SU-DHL-6 (cell line): ENCODE data around the gene SSNA1.

ENCODE experiments used
- H2AFZ ChIP-seq: fragments of 200-600 bp; sonication (generic); 2 replicates; pipeline ENCODE4 v1.6.1; 2014; ENCODE audit warnings: low read depth, mild to moderate bottlenecking, moderate library complexity, mixed read lengths, antibody characterized with exemption, low read length; ENCODE audit not compliant: severe bottlenecking
- H3F3A ChIP-seq: fragments of 200-600 bp; shearing (Covaris generic); 2 replicates; pipeline ENCODE4 v1.6.0; 2016; ENCODE audit warnings: antibody characterized with exemption, mild to moderate bottlenecking; ENCODE audit not compliant: insufficient read depth
- H3K27ac ChIP-seq: fragments of 200-600 bp; sonication (generic); 2 replicates; pipeline ENCODE4 v1.5.1; 2016; ENCODE audit warnings: low read depth, mild to moderate bottlenecking, low read length, moderate library complexity, mixed read lengths
- H3K27me3 ChIP-seq: fragments of 200-600 bp; sonication (generic), shearing (Covaris generic); 2 replicates; pipeline ENCODE4 v1.6.0; 2014; ENCODE audit warnings: mild to moderate bottlenecking, low read length
- H3K36me3 ChIP-seq: fragments of 200-600 bp; sonication (generic); 2 replicates; pipeline ENCODE4 v1.6.1; 2014; ENCODE audit warnings: mild to moderate bottlenecking, low read length, mixed read lengths
- H3K4me2 ChIP-seq: fragments of 300-600, 200-600 bp; shearing (Covaris generic), sonication (generic); 2 replicates; pipeline ENCODE4 v1.6.0; 2014; ENCODE audit warnings: low read length, low read depth, mild to moderate bottlenecking; ENCODE audit not compliant: poor library complexity, severe bottlenecking
- H3K4me3 ChIP-seq: fragments of 200-600 bp; sonication (generic); 2 replicates; pipeline ENCODE4 v1.5.1; 2014; ENCODE audit warnings: antibody characterized with exemption, low read length, mild to moderate bottlenecking, mixed read lengths; ENCODE audit not compliant: insufficient read depth, poor library complexity, severe bottlenecking
- H3K79me2 ChIP-seq: fragments of 200-600 bp; sonication (generic); 2 replicates; pipeline ENCODE4 v1.6.1; 2014; ENCODE audit warnings: mild to moderate bottlenecking, low read length, moderate library complexity; ENCODE audit not compliant: insufficient read depth
- H3K9ac ChIP-seq: fragments of 200-600 bp; sonication (generic); 2 replicates; pipeline ENCODE4 v1.7.0; 2014; ENCODE audit warnings: mild to moderate bottlenecking, low read length
- H3K9me2 ChIP-seq: fragments of 200-600 bp; sonication (generic); replicated peaks from 2 replicates; pipeline ENCODE4 v1.6.1; 2014; ENCODE audit warnings: low read length; ENCODE audit not compliant: insufficient read depth
- H3K9me3 ChIP-seq: fragments of 200-600 bp; sonication (generic); 2 replicates; pipeline ENCODE4 v1.6.1; 2014; ENCODE audit warnings: low read length, mixed read lengths; ENCODE audit not compliant: insufficient read depth
- H4K20me1 ChIP-seq: fragments of 200-600 bp; sonication (generic); 2 replicates; pipeline ENCODE4 v1.6.1; 2014; ENCODE audit warnings: low read depth, mild to moderate bottlenecking, antibody characterized with exemption, low read length, moderate library complexity, mixed read lengths
- EZH2phosphoT487 ChIP-seq: fragments of 200-600 bp; sonication (generic), shearing (Covaris generic); conservative IDR thresholded peaks from 2 replicates; pipeline ENCODE4 v1.6.1; 2018; ENCODE audit warnings: mild to moderate bottlenecking, antibody characterized with exemption, low read length, moderate library complexity, mixed read lengths
- TF ChIP-seq, protein P1 (sequence below): fragments of 200-600 bp; sonication (generic); IDR thresholded peaks from one replicate; pipeline ENCODE4 v1.5.1; 2017; ENCODE audit warnings: antibody characterized with exemption, mild to moderate bottlenecking, low read length, moderate library complexity; ENCODE audit not compliant: insufficient read depth, poor library complexity, severe bottlenecking

The SSNA1 gene

DNA sequence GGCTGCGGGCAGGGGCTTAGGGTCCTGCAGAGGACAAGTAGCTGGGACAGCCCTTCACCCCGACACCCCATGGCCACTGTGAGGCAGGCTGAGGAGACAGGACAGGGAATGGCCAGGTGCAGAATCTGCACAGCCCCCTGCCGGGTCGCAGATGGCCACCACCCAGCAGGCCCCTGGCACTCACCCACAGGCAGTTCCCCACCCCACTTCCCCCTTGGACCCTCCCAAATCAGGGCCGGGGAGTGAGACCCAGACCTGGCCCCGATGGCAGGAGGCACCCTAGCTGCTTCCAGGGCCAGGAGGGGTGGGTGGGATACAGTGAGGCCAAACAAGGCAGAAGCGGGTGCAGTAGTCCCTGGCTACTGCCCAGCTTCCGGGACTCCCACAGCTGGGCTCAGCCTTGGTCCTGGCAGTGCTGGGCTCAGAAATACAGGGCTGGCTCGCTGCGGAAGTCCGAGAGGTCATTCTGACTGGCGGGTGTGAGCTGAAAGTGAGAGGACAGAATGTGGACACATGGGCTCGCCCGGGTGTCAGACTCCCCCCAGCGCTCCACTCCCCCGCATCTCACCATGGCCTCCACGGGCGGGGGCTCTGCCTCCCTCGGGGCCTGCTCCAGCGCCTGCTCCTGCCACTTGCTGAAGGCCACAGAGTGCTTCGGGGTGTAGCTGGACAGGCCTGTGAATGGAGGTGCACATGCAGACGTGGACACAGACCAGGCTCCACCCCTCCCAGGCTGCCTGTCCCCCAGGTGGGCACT is 3.4 kb downstream of the SSNA1 start:
- H4K20me1 ChIP-seq = no peaks in the 10 kb centered on the region
- no peak overlapping the region for H3K4me2 ChIP-seq
- H3K27ac ChIP-seq = no peak overlapping the region
- no peaks in the 10 kb centered on the region for H3F3A ChIP-seq
- H3K4me3 ChIP-seq = no peak overlapping the region
- H3K79me2 ChIP-seq = peaks cover 20% of the 10 kb centered on the region
- H3K36me3 ChIP-seq = no peaks in the 10 kb centered on the region
- no peaks in the 10 kb centered on the region for H3K9me2 ChIP-seq
- no peaks in the 10 kb centered on the region for H3K27me3 ChIP-seq
- H3K9ac ChIP-seq = no peak overlapping the region
- TF ChIP-seq, protein P1, sequence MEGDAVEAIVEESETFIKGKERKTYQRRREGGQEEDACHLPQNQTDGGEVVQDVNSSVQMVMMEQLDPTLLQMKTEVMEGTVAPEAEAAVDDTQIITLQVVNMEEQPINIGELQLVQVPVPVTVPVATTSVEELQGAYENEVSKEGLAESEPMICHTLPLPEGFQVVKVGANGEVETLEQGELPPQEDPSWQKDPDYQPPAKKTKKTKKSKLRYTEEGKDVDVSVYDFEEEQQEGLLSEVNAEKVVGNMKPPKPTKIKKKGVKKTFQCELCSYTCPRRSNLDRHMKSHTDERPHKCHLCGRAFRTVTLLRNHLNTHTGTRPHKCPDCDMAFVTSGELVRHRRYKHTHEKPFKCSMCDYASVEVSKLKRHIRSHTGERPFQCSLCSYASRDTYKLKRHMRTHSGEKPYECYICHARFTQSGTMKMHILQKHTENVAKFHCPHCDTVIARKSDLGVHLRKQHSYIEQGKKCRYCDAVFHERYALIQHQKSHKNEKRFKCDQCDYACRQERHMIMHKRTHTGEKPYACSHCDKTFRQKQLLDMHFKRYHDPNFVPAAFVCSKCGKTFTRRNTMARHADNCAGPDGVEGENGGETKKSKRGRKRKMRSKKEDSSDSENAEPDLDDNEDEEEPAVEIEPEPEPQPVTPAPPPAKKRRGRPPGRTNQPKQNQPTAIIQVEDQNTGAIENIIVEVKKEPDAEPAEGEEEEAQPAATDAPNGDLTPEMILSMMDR = no peak
- TF ChIP-seq EZH2phosphoT487 = no peak
- H3K9me3 ChIP-seq = no peaks in the 10 kb centered on the region
- H2AFZ ChIP-seq = no peak overlapping the region

DNA sequence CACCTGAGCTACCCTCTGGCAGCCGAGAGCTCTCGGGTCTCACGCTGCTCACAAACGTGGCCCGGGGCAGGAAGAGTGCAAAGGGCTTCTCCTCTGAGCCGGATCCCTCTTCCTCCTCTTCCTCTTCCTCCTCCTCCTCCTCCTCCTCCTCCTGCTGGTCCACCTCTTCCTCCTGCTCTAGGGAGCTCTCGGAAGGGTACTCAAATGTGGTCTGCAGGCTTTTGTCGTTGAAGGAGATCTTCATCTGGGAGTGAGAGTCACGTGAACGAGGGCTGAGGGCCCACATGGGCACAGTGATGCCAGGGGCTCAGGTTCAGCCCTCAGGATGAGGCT is 3.9 kb downstream of the SSNA1 start:
- H3K9me2 ChIP-seq = no peaks in the 10 kb centered on the region
- no peak for TF ChIP-seq EZH2phosphoT487
- TF ChIP-seq, protein P1 = no peak
- no peaks in the 10 kb centered on the region for H3K27me3 ChIP-seq
- no peaks in the 10 kb centered on the region for H3F3A ChIP-seq
- no peak overlapping the region for H3K27ac ChIP-seq
- no peaks in the 10 kb centered on the region for H3K9me3 ChIP-seq
- no peak overlapping the region for H3K9ac ChIP-seq
- no peaks in the 10 kb centered on the region for H3K36me3 ChIP-seq
- no peak overlapping the region for H3K4me3 ChIP-seq
- no peaks in the 10 kb centered on the region for H4K20me1 ChIP-seq
- no peak overlapping the region for H2AFZ ChIP-seq
- H3K4me2 ChIP-seq = no peak overlapping the region
- H3K79me2 ChIP-seq = peaks cover 15% of the 10 kb centered on the region

DNA sequence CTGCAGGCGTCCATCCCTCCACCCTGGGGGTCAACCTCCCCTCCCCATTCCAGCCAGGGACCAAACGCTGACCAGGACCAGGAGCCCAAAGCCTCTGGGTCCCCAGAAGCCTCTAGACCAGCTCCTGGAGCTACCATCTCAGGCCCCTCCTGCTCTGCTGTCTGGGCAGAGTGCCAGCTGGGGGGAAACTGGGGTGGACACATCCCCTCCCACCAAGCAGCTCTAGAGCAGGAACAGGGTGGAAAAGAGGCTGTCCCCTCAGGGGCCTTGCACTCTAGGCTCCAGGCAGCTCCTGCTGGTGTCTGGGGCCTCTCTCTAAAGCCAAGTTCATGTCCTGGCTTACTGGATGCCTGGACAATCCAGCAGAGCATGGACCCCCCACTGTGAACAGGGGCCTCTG is 4.4 kb downstream of the SSNA1 start:
- no peaks in the 10 kb centered on the region for H4K20me1 ChIP-seq

More for the DNA sequence above, 4.4 kb downstream of the SSNA1 start:
- Histone ChIP-seq H3K79me2 (peaks cover 11% of the 10 kb centered on the region), H3K27ac (no peak overlapping the region), H3K27me3 (no peaks in the 10 kb centered on the region), H3K4me3 (no peak overlapping the region), H3K9me2 (no peaks in the 10 kb centered on the region), H3F3A (no peaks in the 10 kb centered on the region), H3K9me3 (no peaks in the 10 kb centered on the region), H3K9ac (no peak overlapping the region), H3K36me3 (no peaks in the 10 kb centered on the region), H2AFZ (no peak overlapping the region), H3K4me2 (no peak overlapping the region)
- TF ChIP-seq, protein P1 = no peak
- no peak for TF ChIP-seq EZH2phosphoT487
